ENCODE results near the gene WDR88.

DNA sequence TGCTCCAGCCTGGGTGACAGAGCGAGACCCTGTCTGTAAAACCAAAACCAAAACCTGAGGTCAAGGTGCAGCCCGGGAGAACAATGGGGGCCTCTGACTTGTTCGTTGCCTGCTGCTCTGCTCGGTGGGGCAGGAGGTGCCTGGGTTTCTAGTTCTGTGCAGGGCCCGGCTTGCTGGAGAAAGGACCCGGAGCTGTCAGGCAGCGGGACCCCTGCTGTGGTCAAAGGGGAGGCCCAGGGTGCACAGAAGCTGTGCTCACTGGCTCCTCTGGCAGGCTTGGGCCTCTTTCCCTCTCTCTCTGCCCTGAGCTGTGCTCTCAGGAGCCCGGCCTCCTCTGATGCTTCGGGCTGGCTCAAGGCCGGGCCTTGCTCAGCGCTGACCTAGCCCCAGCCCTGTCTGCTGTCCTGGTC lies 65.7 kb downstream of the WDR88 start:
- TF ChIP-seq, protein P1, sequence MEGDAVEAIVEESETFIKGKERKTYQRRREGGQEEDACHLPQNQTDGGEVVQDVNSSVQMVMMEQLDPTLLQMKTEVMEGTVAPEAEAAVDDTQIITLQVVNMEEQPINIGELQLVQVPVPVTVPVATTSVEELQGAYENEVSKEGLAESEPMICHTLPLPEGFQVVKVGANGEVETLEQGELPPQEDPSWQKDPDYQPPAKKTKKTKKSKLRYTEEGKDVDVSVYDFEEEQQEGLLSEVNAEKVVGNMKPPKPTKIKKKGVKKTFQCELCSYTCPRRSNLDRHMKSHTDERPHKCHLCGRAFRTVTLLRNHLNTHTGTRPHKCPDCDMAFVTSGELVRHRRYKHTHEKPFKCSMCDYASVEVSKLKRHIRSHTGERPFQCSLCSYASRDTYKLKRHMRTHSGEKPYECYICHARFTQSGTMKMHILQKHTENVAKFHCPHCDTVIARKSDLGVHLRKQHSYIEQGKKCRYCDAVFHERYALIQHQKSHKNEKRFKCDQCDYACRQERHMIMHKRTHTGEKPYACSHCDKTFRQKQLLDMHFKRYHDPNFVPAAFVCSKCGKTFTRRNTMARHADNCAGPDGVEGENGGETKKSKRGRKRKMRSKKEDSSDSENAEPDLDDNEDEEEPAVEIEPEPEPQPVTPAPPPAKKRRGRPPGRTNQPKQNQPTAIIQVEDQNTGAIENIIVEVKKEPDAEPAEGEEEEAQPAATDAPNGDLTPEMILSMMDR (IDR thresholded peaks at IDR 0.05 in 4 of 5, conservative IDR thresholded peaks at IDR 0.05 in 1 of 5): no peak
- TF ChIP-seq POLR2A (IDR thresholded peaks at IDR 0.05): no peak

Data from gastrocnemius medialis (tissue), 4 donors.